Astrocyte (in vitro differentiated cells and primary cell): ENCODE measurements around the gene ARL15.

Source experiments
- CTCF ChIP-seq: IDR thresholded peaks from 2 replicates; pipeline ENCODE4 v1.5.1; 2011; ENCODE audit warnings: low read depth, mild to moderate bottlenecking, inconsistent platforms, low read length, moderate library complexity; ENCODE audit not compliant: insufficient read depth
- EZH2 ChIP-seq: IDR thresholded peaks from 2 replicates; pipeline ENCODE4 v1.6.1; 2012; ENCODE audit warnings: mild to moderate bottlenecking, low read length, inconsistent platforms; ENCODE audit not compliant: insufficient read depth

DNA sequence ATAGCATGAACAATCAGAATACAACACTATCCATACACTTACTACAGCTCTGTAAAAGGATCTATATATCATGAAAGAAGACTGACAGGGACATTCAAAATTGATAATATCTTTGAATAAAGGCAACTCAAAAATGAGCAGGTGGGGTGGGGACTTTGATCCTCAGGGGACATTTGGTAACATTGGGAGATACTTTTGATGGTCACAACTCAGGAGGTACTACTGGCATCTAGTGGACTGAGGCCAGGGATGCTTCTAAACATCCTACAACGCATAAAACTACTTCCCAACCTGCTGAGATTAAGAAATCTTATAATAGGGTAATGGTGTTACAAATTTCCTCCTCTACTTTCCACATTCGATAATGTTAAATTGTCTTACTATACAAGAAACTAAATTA, 243.9 kb downstream of the ARL15 start:
- TF ChIP-seq CTCF (no peak), EZH2 (no peak)
